Left lung (tissue), 10 donors: ENCODE results near the gene ADIPOR2. TPM values are rescaled to one million over a fixed set of nuclear protein-coding genes. Genes with fewer than 3 reads are reported as not detected.

Experiments used
- ATAC-seq: fragments of 200-7000 bp; cut with Tn5 transposase; one replicate; pipeline ENCODE4 v1.9.1; 2020; ENCODE audit warnings: moderate library complexity
- DNase-seq, 4 donors: peaks; one replicate each; pipeline ENCODE4 v3.0.0-alpha.2; 2013 to 2020
- H3K27ac ChIP-seq, 2 donors: fragments of 200-600 bp; sonication (generic) in 1 of 2; one replicate each; pipeline versions ENCODE4 v1.5.0 to v1.8.0; 2020 to 2021
- H3K27me3 ChIP-seq, 2 donors: fragments of 200-600 bp; sonication (generic) in 1 of 2; one replicate each; pipeline versions ENCODE4 v1.5.0 to v1.8.0; 2020 to 2021
- H3K36me3 ChIP-seq, 2 donors: fragments of 200-600 bp; sonication (generic) in 1 of 2; one replicate each; pipeline versions ENCODE4 v1.5.0 to v1.8.0; 2020 to 2021
- H3K4me1 ChIP-seq, 2 donors: fragments of 200-600 bp; one replicate each; pipeline ENCODE4 v1.8.0; 2021
- H3K4me3 ChIP-seq, 2 donors: fragments of 200-600 bp; sonication (generic) in 1 of 2; one replicate each; pipeline versions ENCODE4 v1.5.0 to v1.8.0; 2020 to 2021; ENCODE audit warnings: mild to moderate bottlenecking in 1 of 2
- H3K9me3 ChIP-seq, 2 donors: fragments of 200-600 bp; sonication (generic) in 1 of 2; one replicate each; pipeline versions ENCODE4 v1.5.0 to v1.8.0; 2020 to 2021
- CTCF ChIP-seq, 2 donors: fragments of 200-600 bp; sonication (generic) in 1 of 2; IDR thresholded peaks; one replicate each; pipeline versions ENCODE4 v1.5.0 to v1.8.0; 2021; ENCODE audit warnings: antibody characterized with exemption in 2 of 2
- intact Hi-C, 2 donors: fragments of 100-400 bp; cut with DNase I; formaldehyde crosslinking; loops; one replicate each; pipeline versions ENCODE4 v1.11.2 to v1.14.2; 2022
- polyA plus RNA-seq, 6 donors: library from polyadenylated mRNA; unstranded; fragments of 120-200 nt; gene quantifications; one replicate each; pipeline ENCODE4 v1.2.1, GENCODE V29; 2013; ENCODE audit not compliant: insufficient read length in 6 of 6
- total RNA-seq, 2 donors: library from RNA; stranded (reverse); fragmentation: NEBNext Ultra II Directional; extraction: Animal tissue kit (Norgen Biotek cat#: 25700); gene quantifications; one replicate each; pipeline ENCODE4 v1.2.1, GENCODE V29; 2021
- donor health status: DM: no; HTN: yes; CAD: no.
- donor health status: DM: no; HTN: no; CAD: no.

ADIPOR2 gene
- total and polyA plus RNA-seq, 8 donors, result 37.0 to 66.8 (median 41.7) TPM

- ATAC-seq (no peak), DNase-seq (no peak)
- no peak overlapping the region for H3K27ac ChIP-seq
- no peaks in the 10 kb centered on the region for H3K36me3 ChIP-seq
- no peaks in the 10 kb centered on the region for H3K9me3 ChIP-seq
- H3K27me3 ChIP-seq, result peaks cover 33 to 76% of the 10 kb centered on the region in 2 donors
- no peak for TF ChIP-seq CTCF (IDR thresholded peaks at IDR 0.05)
- no peak overlapping the region for H3K4me3 ChIP-seq
- intact Hi-C loops, result no loop called here
- peaks cover 0 to 6% of the 10 kb centered on the region in 2 donors for H3K4me1 ChIP-seq
Measured at GRCh38 chr12:1819050-1819449, 128.2 kb downstream of the ADIPOR2 start.

- Histone ChIP-seq H3K4me1 (peaks cover 0 to under 1% of the 10 kb centered on the region in 2 donors), H3K4me3 (no peak overlapping the region), H3K27ac (no peak overlapping the region), H3K36me3 (no peaks in the 10 kb centered on the region), H3K9me3 (no peaks in the 10 kb centered on the region), H3K27me3 (peaks cover 33 to 78% of the 10 kb centered on the region in 2 donors)
- no peak for TF ChIP-seq CTCF (IDR thresholded peaks at IDR 0.05)
- ATAC-seq, result no peak
- intact Hi-C loops, result no loop called here
- no peak for DNase-seq
Measured at GRCh38 chr12:1819571-1819970, 128.7 kb downstream of the ADIPOR2 start.

GRCh38 chr12:1820191-1820895, 129.5 kb downstream of the ADIPOR2 start, which contains the start of gene LRTM2:
Gene LRTM2, plus strand, starts transcription at chr12:1820565. Its CDS starts 7,584 bp downstream, at chr12:1828149.
- no peak within 1 kb of the TSS for H3K27ac ChIP-seq
- peaks cover 33 to 70% of the 10 kb centered on the region in 2 donors for H3K27me3 ChIP-seq
- H3K4me1 ChIP-seq, result no peaks in the 10 kb centered on the region
- DNase-seq (peak in 1 of 4 donors; percentile 34), ATAC-seq (no peak)
- H3K36me3 ChIP-seq, result no peaks in the 10 kb centered on the region
- H3K4me3 ChIP-seq, result no peak within 1 kb of the TSS
- H3K9me3 ChIP-seq, result no peaks in the 10 kb centered on the region
- TF ChIP-seq CTCF (IDR thresholded peaks at IDR 0.05), result no peak
- intact Hi-C loops, result no loop called here

GRCh38 chr12:1820896-1821291, 130.0 kb downstream of the ADIPOR2 start:
- no peak overlapping the region for H3K27ac ChIP-seq
- peaks cover 33 to 68% of the 10 kb centered on the region in 2 donors for H3K27me3 ChIP-seq
- no peaks in the 10 kb centered on the region for H3K4me1 ChIP-seq
- no peak for DNase-seq
- no peaks in the 10 kb centered on the region for H3K9me3 ChIP-seq
- no peak for ATAC-seq
- no peaks in the 10 kb centered on the region for H3K36me3 ChIP-seq
- intact Hi-C loops, result no loop called here
- no peak overlapping the region for H3K4me3 ChIP-seq
- TF ChIP-seq CTCF (IDR thresholded peaks at IDR 0.05), result no peak

- H3K27ac ChIP-seq, result no peak overlapping the region
- intact Hi-C loops, result no loop called here
- peaks cover 33 to 66% of the 10 kb centered on the region in 2 donors for H3K27me3 ChIP-seq
- TF ChIP-seq CTCF (IDR thresholded peaks at IDR 0.05), result no peak
- no peak overlapping the region for H3K4me3 ChIP-seq
- H3K36me3 ChIP-seq, result no peaks in the 10 kb centered on the region
- no peaks in the 10 kb centered on the region for H3K4me1 ChIP-seq
- no peaks in the 10 kb centered on the region for H3K9me3 ChIP-seq
- no peak for ATAC-seq
- DNase-seq, result no peak
Measured at GRCh38 chr12:1821805-1822204, 130.9 kb downstream of the ADIPOR2 start.
